ENCODE data around the gene DDB1.

DNA sequence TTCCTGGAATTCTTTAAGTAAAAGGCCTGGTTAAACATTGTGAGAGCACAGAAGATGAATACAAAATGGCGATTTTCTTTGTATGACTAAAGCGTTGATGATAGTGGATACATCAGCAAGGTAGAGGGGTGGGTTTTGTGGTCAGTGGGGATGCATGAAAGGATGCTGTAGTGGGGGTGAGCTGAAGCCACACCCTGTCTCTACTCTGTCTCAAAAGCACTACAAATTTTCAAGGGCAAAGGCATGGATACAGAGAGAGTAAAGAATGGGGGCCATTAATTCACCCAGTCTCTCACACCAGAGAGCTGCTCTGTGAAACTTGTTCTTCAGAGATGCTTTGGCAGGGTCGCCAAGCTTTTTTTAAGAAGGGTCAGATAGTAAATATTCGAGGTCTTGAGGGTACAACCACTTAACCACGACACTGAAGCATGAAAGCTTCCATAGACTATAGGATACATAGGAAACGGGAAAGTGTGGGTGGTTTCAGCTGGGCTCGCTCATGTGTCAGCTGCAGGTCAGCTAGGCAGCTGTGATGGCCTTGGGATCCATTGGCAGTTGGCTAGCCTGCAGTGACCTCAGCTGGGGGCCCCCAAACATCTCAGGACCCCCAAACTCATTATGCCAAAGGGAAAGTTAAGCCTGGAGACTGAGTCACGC lies 37.6 kb upstream of the DDB1 start:
- TF ChIP-seq, protein P1, sequence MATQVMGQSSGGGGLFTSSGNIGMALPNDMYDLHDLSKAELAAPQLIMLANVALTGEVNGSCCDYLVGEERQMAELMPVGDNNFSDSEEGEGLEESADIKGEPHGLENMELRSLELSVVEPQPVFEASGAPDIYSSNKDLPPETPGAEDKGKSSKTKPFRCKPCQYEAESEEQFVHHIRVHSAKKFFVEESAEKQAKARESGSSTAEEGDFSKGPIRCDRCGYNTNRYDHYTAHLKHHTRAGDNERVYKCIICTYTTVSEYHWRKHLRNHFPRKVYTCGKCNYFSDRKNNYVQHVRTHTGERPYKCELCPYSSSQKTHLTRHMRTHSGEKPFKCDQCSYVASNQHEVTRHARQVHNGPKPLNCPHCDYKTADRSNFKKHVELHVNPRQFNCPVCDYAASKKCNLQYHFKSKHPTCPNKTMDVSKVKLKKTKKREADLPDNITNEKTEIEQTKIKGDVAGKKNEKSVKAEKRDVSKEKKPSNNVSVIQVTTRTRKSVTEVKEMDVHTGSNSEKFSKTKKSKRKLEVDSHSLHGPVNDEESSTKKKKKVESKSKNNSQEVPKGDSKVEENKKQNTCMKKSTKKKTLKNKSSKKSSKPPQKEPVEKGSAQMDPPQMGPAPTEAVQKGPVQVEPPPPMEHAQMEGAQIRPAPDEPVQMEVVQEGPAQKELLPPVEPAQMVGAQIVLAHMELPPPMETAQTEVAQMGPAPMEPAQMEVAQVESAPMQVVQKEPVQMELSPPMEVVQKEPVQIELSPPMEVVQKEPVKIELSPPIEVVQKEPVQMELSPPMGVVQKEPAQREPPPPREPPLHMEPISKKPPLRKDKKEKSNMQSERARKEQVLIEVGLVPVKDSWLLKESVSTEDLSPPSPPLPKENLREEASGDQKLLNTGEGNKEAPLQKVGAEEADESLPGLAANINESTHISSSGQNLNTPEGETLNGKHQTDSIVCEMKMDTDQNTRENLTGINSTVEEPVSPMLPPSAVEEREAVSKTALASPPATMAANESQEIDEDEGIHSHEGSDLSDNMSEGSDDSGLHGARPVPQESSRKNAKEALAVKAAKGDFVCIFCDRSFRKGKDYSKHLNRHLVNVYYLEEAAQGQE (IDR thresholded peaks at IDR 0.05; ENCODE audit: low read depth, low read length), result no peak
- TF ChIP-seq MXI1 (IDR thresholded peaks at IDR 0.05; ENCODE audit: low read depth, low read length) (no peak), GABPA (IDR thresholded peaks at IDR 0.05; ENCODE audit: low read depth) (no peak), TAF1 (IDR thresholded peaks at IDR 0.05; ENCODE audit: borderline replicate concordance, low read depth, low read length) (no peak), POLR2AphosphoS5 (IDR thresholded peaks at IDR 0.05; ENCODE audit: low read depth, low read length) (no peak), MEF2A (IDR thresholded peaks at IDR 0.05; ENCODE audit: borderline replicate concordance, low read depth) (no peak), RAD21 (IDR thresholded peaks at IDR 0.05; ENCODE audit: low read length) (no peak), RCOR1 (IDR thresholded peaks at IDR 0.05; ENCODE audit: low read length) (no peak)
- TF ChIP-seq, protein P2, sequence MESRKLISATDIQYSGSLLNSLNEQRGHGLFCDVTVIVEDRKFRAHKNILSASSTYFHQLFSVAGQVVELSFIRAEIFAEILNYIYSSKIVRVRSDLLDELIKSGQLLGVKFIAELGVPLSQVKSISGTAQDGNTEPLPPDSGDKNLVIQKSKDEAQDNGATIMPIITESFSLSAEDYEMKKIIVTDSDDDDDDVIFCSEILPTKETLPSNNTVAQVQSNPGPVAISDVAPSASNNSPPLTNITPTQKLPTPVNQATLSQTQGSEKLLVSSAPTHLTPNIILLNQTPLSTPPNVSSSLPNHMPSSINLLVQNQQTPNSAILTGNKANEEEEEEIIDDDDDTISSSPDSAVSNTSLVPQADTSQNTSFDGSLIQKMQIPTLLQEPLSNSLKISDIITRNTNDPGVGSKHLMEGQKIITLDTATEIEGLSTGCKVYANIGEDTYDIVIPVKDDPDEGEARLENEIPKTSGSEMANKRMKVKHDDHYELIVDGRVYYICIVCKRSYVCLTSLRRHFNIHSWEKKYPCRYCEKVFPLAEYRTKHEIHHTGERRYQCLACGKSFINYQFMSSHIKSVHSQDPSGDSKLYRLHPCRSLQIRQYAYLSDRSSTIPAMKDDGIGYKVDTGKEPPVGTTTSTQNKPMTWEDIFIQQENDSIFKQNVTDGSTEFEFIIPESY (IDR thresholded peaks at IDR 0.05; ENCODE audit: borderline replicate concordance, low read depth), result no peak
- TF ChIP-seq, protein P3, sequence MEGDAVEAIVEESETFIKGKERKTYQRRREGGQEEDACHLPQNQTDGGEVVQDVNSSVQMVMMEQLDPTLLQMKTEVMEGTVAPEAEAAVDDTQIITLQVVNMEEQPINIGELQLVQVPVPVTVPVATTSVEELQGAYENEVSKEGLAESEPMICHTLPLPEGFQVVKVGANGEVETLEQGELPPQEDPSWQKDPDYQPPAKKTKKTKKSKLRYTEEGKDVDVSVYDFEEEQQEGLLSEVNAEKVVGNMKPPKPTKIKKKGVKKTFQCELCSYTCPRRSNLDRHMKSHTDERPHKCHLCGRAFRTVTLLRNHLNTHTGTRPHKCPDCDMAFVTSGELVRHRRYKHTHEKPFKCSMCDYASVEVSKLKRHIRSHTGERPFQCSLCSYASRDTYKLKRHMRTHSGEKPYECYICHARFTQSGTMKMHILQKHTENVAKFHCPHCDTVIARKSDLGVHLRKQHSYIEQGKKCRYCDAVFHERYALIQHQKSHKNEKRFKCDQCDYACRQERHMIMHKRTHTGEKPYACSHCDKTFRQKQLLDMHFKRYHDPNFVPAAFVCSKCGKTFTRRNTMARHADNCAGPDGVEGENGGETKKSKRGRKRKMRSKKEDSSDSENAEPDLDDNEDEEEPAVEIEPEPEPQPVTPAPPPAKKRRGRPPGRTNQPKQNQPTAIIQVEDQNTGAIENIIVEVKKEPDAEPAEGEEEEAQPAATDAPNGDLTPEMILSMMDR (IDR thresholded peaks at IDR 0.05), result no peak
- TF ChIP-seq, protein P4, sequence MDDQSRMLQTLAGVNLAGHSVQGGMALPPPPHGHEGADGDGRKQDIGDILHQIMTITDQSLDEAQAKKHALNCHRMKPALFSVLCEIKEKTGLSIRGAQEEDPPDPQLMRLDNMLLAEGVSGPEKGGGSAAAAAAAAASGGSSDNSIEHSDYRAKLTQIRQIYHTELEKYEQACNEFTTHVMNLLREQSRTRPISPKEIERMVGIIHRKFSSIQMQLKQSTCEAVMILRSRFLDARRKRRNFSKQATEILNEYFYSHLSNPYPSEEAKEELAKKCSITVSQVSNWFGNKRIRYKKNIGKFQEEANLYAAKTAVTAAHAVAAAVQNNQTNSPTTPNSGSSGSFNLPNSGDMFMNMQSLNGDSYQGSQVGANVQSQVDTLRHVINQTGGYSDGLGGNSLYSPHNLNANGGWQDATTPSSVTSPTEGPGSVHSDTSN (IDR thresholded peaks at IDR 0.05), result no peak

All from SK-N-SH (cell line).